Lower lobe of right lung (tissue), 2 donors: ENCODE results near the gene ZNF793. TPM values are rescaled to one million over a fixed set of nuclear protein-coding genes. Genes with fewer than 3 reads are reported as not detected.
A peak's percentile ranks its signal among the peaks of the same experiment; 100 is the strongest.

ENCODE experiments used
- ATAC-seq, 2 donors: fragments of 200-7000 bp; cut with Tn5 transposase; one replicate each; pipeline ENCODE4 v1.9.1; 2020 to 2022; ENCODE audit warnings: mild to moderate bottlenecking in 2 of 2, moderate library complexity in 2 of 2
- DNase-seq: peaks from one replicate; pipeline ENCODE4 v3.0.0-alpha.2; 2020
- H3K27ac ChIP-seq: fragments of 200-600 bp; one replicate; pipeline ENCODE4 v1.8.0; 2022
- H3K27me3 ChIP-seq: fragments of 200-600 bp; one replicate; pipeline ENCODE4 v1.8.0; 2022; ENCODE audit warnings: low read depth
- H3K36me3 ChIP-seq: fragments of 200-600 bp; one replicate; pipeline ENCODE4 v1.8.0; 2022; ENCODE audit warnings: mild to moderate bottlenecking
- H3K4me1 ChIP-seq: fragments of 200-600 bp; one replicate; pipeline ENCODE4 v1.8.0; 2022
- H3K4me3 ChIP-seq: fragments of 200-600 bp; one replicate; pipeline ENCODE4 v1.8.0; 2022; ENCODE audit warnings: mild to moderate bottlenecking
- H3K9me3 ChIP-seq: fragments of 200-600 bp; one replicate; pipeline ENCODE4 v1.8.0; 2022
- intact Hi-C: fragments of 100-400 bp; cut with DNase I; formaldehyde crosslinking; loops from one replicate; pipeline ENCODE4 v1.11.0; 2022
- long read RNA-seq: library from polyadenylated mRNA; unstranded; transcript quantifications from one replicate; pipeline ENCODE4 v2.0.0, GENCODE V29; 2021
- total RNA-seq: library from RNA; stranded (reverse); fragmentation: NEBNext Ultra II Directional; extraction: Animal tissue kit (Norgen Biotek cat#: 25700); gene quantifications from one replicate; pipeline ENCODE4 v1.2.1, GENCODE V29; 2021
- TF ChIP-seq, protein P1 (sequence below): fragments of 200-600 bp; IDR thresholded peaks from one replicate; pipeline ENCODE4 v1.8.0; 2022; ENCODE audit warnings: antibody characterized with exemption, mild to moderate bottlenecking
- donor health status: DM: no; HTN: yes; CAD: no; lungs with severe emphysema.

Gene ZNF793
- 2.0 TPM for total RNA-seq
- long read RNA-seq, partial matches to known transcripts = 0 of 2 reads
- long read RNA-seq, other reads (novel, unspliced or antisense) = 2 of 2 reads

DNA sequence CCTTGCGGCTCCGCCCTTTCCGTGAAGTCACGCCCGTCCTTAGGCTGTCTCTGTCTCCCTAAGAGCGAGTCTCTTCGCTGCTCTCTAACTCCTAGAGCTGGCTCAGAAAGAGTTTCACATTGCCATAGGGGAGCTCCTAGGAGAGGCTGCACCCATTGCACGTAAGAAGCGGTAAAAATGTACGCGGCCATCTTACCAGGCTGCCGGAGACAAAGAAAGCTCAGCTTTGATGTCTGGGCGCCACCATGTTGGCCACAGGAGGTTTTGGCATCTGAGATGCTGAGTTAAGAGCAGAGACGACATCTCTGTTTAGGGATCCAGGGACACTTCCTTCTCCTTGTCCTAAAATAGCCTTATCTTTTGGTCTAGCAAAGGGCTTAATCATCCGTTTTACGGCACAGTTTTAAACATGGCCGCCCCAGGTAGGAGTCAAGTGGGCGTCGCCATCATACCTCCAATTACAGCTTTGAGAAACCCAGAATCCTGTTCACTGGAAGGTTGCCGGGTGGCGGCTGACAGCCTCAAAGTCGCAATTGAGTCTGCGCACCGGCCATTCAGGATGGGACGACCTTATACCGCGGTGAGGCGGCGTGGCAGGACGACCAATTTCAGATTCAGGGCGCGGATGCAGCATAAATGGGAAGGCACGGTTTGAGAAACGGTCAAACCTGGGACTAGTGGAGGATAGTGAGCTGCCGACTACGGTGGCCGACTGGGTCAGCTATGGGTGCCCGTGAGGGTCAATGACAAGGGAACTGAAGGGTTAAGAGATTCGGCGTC is at the start of gene ZNF793:
Gene ZNF793 (plus strand): TSS at position 553 of the 780 bp plus-strand sequence. CDS start 16,501 bp downstream, outside the sequence.
- intact Hi-C loops = no loop called here
- peak; percentile 67 for DNase-seq
- peaks cover 2% of the 10 kb centered on the region for H3K9me3 ChIP-seq
- TF ChIP-seq, protein P1, sequence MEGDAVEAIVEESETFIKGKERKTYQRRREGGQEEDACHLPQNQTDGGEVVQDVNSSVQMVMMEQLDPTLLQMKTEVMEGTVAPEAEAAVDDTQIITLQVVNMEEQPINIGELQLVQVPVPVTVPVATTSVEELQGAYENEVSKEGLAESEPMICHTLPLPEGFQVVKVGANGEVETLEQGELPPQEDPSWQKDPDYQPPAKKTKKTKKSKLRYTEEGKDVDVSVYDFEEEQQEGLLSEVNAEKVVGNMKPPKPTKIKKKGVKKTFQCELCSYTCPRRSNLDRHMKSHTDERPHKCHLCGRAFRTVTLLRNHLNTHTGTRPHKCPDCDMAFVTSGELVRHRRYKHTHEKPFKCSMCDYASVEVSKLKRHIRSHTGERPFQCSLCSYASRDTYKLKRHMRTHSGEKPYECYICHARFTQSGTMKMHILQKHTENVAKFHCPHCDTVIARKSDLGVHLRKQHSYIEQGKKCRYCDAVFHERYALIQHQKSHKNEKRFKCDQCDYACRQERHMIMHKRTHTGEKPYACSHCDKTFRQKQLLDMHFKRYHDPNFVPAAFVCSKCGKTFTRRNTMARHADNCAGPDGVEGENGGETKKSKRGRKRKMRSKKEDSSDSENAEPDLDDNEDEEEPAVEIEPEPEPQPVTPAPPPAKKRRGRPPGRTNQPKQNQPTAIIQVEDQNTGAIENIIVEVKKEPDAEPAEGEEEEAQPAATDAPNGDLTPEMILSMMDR = no peak
- H3K4me1 ChIP-seq = no peaks in the 10 kb centered on the region
- H3K27ac ChIP-seq = peak within 1 kb of the TSS; percentile 84
- no peaks in the 10 kb centered on the region for H3K27me3 ChIP-seq
- H3K36me3 ChIP-seq = no peaks in the 10 kb centered on the region
- peak within 1 kb of the TSS; percentile 57 for H3K4me3 ChIP-seq
- peak; percentile 85 to 96 for ATAC-seq

- Histone ChIP-seq H3K27me3 (no peaks in the 10 kb centered on the region), H3K4me1 (peaks cover 11% of the 10 kb centered on the region), H3K4me3 (peak overlapping the region; percentile 95), H3K9me3 (peaks cover 23% of the 10 kb centered on the region), H3K36me3 (peaks cover 11% of the 10 kb centered on the region), H3K27ac (peak overlapping the region; percentile 95)
- DNase-seq (no peak), ATAC-seq (no peak)
- TF ChIP-seq, protein P1 = no peak
- intact Hi-C loops = no loop called here
Observed at GRCh38 chr19:37466277-37466797, 40.4 kb upstream of the ZNF793 start.

DNA sequence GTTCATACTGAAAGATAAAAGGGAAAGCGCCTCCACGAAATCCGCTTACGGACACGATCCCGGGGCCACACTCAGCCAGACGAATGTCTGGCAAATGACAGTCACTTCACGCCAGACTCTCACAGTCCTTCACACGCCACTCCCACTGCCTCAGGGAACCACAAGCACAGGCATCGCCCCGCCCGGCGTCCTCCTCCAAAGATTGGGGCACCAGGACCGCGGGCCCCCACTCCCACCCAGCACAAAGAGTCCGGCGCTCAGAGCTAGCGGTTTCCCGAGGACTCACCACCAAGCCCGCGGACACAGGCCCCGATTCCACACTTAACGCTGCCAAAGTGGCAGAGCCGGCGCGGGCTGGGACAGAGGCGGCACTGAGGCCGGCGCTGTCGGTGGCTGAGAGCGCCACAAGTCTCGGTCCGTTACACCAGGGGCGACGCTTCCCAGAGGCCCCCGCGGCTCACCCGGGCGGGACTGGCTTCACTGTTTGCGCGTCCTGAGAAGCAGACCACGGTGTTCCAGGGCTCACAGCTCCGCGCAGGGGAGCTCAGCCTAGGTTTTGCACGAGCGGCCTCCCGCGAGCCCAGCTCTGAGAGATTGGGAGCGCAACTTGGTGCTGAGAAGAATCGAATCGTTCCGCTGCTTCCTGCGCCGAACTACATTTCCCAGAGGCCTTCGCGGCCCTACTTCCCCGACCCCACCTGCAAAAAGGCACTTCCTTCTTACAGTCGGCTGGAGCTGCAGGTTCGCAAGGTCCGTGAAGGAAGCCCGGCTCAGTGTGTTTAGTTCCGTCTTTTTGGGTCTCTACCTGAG is 39.7 kb upstream of the ZNF793 start, which contains the start of gene ZNF569:
Gene ZNF569 (minus strand): TSS at position 647 of the 810 bp plus-strand sequence. CDS start 22,523 bp downstream, outside the sequence.
- Histone ChIP-seq H3K27ac (peak within 1 kb of the TSS; percentile 95), H3K27me3 (no peaks in the 10 kb centered on the region), H3K36me3 (peaks cover 11% of the 10 kb centered on the region), H3K4me1 (peaks cover 11% of the 10 kb centered on the region), H3K9me3 (peaks cover 17% of the 10 kb centered on the region), H3K4me3 (peak within 1 kb of the TSS; percentile 95)
- ATAC-seq (peak; percentile 93 to 94), DNase-seq (peak; percentile 94)
- TF ChIP-seq, protein P1 = no peak
- intact Hi-C loops = no loop called here

DNA sequence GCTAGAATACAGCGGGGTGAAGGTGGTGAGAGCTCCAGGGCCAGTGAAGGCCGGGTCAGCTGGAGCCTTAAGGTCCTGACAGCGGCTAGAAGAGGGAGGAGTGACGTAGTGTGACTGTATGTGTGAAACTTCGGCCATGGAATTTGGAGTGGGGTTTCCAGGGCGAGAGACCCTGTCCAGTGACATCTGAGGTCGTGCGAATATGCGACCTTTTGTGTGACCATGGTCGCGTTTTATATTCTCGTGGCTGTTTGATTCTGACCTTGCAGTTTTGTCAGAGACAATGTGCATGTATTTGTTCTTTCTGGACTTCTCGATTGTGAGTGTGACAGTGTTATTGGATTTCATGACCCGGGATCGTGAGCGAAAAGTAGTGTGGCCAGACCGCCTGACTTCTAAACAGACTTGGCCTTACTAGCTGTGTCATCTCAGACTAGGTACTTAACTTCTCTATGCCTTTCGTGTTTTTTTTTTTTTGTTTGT is 39.1 kb upstream of the ZNF793 start:
- Histone ChIP-seq H3K4me1 (peaks cover 11% of the 10 kb centered on the region), H3K27ac (peak overlapping the region; percentile 95), H3K4me3 (peak overlapping the region; percentile 95), H3K36me3 (peaks cover 11% of the 10 kb centered on the region), H3K9me3 (peaks cover 11% of the 10 kb centered on the region), H3K27me3 (no peaks in the 10 kb centered on the region)
- TF ChIP-seq, protein P1 = no peak
- intact Hi-C loops = no loop called here
- DNase-seq (no peak), ATAC-seq (no peak)
